IPS DF 6.9 (cell line): ENCODE measurements around the gene TRAK2.
"Not testable (repeated sequence)": the region's sequence is repeated elsewhere in the genome, so short reads cannot be mapped to it uniquely, and the experiment has no call there.

Experiments
- DNase-seq: peaks from one replicate; pipeline ENCODE4 v3.0.0-alpha.2; 2013; ENCODE audit warnings: low read depth, low spot score
- H3K27ac ChIP-seq: one replicate; pipeline ENCODE4 v1.5.1; 2013; ENCODE audit warnings: low read length, control low read depth
- H3K27me3 ChIP-seq: 2 replicates; pipeline ENCODE4 v1.6.1; 2013; ENCODE audit warnings: mild to moderate bottlenecking, low read length; ENCODE audit not compliant: control insufficient read depth, insufficient read depth
- H3K36me3 ChIP-seq: 2 replicates; pipeline ENCODE4 v1.6.1; 2013; ENCODE audit warnings: low read length; ENCODE audit not compliant: control insufficient read depth, insufficient read depth
- H3K4me1 ChIP-seq: 2 replicates; pipeline ENCODE4 v1.6.1; 2013; ENCODE audit warnings: low read length; ENCODE audit not compliant: control insufficient read depth, insufficient read depth
- H3K4me3 ChIP-seq: 2 replicates; pipeline ENCODE4 v1.5.1; 2013; ENCODE audit warnings: mild to moderate bottlenecking, low read length
- H3K9me3 ChIP-seq: 2 replicates; pipeline ENCODE4 v1.6.1; 2013; ENCODE audit warnings: low read length, inconsistent platforms; ENCODE audit not compliant: control insufficient read depth, insufficient read depth
- whole genome bisulfite sequencing: extraction: QIAGEN DNeasy Blood & Tissue Kit; methylation state at CpG from one replicate; pipeline ENCODE4 v1.1.7; 2013; ENCODE audit warnings: mixed read lengths, missing lambda C conversion rate; ENCODE audit not compliant: insufficient read length, insufficient coverage; 5-methylcytosine and 5-hydroxymethylcytosine counted together

The TRAK2 gene

DNA sequence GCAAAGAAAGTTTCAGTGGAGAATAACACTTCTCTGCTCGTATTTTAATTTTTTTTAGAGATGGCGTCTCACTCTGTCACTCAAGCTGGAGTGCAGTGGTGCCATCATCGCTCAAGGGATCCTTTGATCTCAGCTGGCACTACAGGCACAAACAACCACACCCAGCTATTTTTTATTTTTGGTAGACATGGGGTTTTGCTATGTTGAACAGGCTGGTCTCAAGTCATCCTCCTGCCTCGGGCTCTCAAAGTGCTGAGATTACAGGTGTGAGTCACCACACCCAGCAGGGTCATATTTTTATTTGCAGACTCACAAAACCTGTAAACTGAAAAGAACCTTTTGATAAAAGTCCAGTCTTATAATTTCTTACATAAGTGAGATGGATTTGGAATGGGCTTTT, 2.6 kb downstream of the TRAK2 start:
- no CpG with 5 or more reads among the region's 4 CpGs for WGBS
- Histone ChIP-seq H3K4me3 (no peak overlapping the region), H3K9me3 (no peaks in the 10 kb centered on the region), H3K4me1 (no peaks in the 10 kb centered on the region), H3K27me3 (no peaks in the 10 kb centered on the region), H3K36me3 (no peaks in the 10 kb centered on the region), H3K27ac (no peak overlapping the region)
- DNase-seq: no peak

DNA sequence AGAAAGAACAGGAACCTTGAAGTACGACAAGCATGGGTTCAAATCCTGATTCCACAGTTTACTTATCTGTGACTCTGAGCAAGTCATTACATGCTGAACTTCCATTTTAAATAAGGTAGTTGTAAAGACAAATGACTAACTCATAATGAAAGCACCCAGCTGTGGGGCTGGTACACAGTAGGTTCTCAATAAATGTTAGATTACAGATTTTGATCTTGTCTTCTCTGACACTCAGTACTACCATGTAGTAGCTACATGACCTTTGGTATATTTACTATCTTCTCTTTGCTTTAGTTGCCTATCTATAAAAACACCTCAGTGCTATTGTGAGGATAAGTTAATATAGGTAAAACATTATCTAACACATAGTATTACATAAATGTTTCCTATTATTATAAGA, 3.2 kb downstream of the TRAK2 start:
- Histone ChIP-seq H3K36me3 (no peaks in the 10 kb centered on the region), H3K9me3 (no peaks in the 10 kb centered on the region), H3K4me1 (no peaks in the 10 kb centered on the region), H3K27ac (no peak overlapping the region), H3K4me3 (no peak overlapping the region), H3K27me3 (no peaks in the 10 kb centered on the region)
- WGBS: no CpG with 5 or more reads among the region's 1 CpG
- DNase-seq: no peak

DNA sequence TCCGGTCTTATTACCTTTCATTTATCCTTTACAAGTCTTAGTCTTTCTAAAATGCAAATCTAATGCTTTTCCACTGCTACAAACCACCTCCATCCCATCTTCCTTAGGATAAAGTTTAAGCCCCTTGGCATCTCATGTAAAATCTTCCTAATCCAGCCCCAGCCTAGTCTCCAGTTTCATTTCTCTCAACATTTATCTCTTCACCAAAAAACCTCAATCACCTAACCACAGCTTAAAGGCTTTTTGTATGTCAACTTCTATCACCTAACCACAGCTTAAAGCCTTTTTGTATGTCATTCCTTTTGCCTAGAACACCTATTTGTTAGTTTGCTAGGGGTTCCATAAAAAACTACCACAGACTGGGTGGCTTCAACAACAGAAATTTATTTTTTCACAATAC, 4.2 kb downstream of the TRAK2 start:
- WGBS: no CpG with 5 or more reads among the region's 1 CpG
- DNase-seq: no peak

GRCh38 chr2:201444746-201445465, 6.4 kb downstream of the TRAK2 start:
- no CpG with 5 or more reads among the region's 3 CpGs for WGBS
- no peak for DNase-seq
- no peaks in the 10 kb centered on the region for H3K9me3 ChIP-seq
- H3K4me1 ChIP-seq: no peaks in the 10 kb centered on the region
- H3K36me3 ChIP-seq: no peaks in the 10 kb centered on the region
- H3K4me3 ChIP-seq: no peak overlapping the region
- no peaks in the 10 kb centered on the region for H3K27me3 ChIP-seq
- no peak overlapping the region for H3K27ac ChIP-seq

More for the DNA sequence above, 4.2 kb downstream of the TRAK2 start:
- H3K4me3 ChIP-seq: no peak overlapping the region
- no peaks in the 10 kb centered on the region for H3K36me3 ChIP-seq
- no peak overlapping the region for H3K27ac ChIP-seq
- no peaks in the 10 kb centered on the region for H3K27me3 ChIP-seq
- H3K4me1 ChIP-seq: no peaks in the 10 kb centered on the region
- H3K9me3 ChIP-seq: no peaks in the 10 kb centered on the region

GRCh38 chr2:201441409-201441808, 9.8 kb downstream of the TRAK2 start:
- WGBS: no CpG with 5 or more reads among the region's 7 CpGs
- no peak overlapping the region for H3K27ac ChIP-seq
- H3K9me3 ChIP-seq: no peaks in the 10 kb centered on the region
- no peaks in the 10 kb centered on the region for H3K4me1 ChIP-seq
- DNase-seq: no peak
- H3K27me3 ChIP-seq: no peaks in the 10 kb centered on the region
- no peak overlapping the region for H3K4me3 ChIP-seq
- H3K36me3 ChIP-seq: no peaks in the 10 kb centered on the region

DNA sequence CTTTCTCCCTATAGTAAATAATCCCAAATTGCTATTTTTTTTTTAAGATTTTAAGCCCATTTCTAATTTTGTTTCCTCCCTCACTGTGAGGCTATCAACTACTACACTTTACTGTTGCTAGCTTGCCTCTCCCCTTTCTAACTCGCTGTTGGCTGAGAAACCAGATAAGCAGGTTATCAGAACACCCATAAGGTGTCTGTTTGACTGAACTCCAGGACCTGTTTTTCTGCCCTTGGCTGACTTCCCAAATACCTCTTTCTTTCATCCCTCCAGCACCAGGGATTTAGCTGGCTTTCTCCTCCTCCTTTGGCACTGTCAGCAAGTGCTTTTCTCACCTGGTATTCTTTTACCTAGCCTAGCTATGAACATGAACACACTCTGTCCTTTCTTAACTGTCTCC, 11.1 kb downstream of the TRAK2 start:
- WGBS: no CpG with 5 or more reads among the region's 1 CpG
- Histone ChIP-seq H3K27me3 (no peaks in the 10 kb centered on the region), H3K36me3 (no peaks in the 10 kb centered on the region), H3K9me3 (no peaks in the 10 kb centered on the region), H3K4me3 (no peak overlapping the region), H3K4me1 (no peaks in the 10 kb centered on the region), H3K27ac (no peak overlapping the region)
- no peak for DNase-seq

- H3K4me1 ChIP-seq, H3K9me3 ChIP-seq, H3K27ac ChIP-seq, H3K4me3 ChIP-seq, H3K36me3 ChIP-seq, DNase-seq, H3K27me3 ChIP-seq: not testable (repeated sequence)
- no CpG with 5 or more reads among the region's 3 CpGs for WGBS
These were observed 11.8 kb downstream of the TRAK2 start for GRCh38 chr2:201439336-201439922.

DNA sequence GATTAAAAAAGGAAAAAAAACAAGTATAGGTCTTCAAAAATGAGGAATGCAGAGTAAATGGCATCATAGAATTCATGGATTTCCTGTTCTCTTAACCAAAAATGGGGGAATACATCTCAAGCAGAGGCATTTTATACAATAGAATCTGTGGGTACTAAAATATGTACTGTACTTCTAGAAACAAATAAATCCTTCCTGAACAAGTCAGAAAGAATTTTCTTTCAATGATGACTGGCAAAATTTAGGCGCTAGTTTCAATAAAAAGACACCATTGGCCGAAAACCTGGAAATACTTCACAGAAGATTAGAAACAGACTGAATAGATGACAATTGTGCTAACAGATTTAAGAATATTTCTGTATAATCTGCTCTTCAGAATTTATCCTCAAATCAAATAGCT, 15.1 kb downstream of the TRAK2 start:
- DNase-seq: no peak
- Histone ChIP-seq H3K27me3 (no peaks in the 10 kb centered on the region), H3K4me3 (no peak overlapping the region), H3K4me1 (no peaks in the 10 kb centered on the region), H3K27ac (no peak overlapping the region), H3K9me3 (no peaks in the 10 kb centered on the region), H3K36me3 (no peaks in the 10 kb centered on the region)
- WGBS: no CpG with 5 or more reads among the region's 2 CpGs

DNA sequence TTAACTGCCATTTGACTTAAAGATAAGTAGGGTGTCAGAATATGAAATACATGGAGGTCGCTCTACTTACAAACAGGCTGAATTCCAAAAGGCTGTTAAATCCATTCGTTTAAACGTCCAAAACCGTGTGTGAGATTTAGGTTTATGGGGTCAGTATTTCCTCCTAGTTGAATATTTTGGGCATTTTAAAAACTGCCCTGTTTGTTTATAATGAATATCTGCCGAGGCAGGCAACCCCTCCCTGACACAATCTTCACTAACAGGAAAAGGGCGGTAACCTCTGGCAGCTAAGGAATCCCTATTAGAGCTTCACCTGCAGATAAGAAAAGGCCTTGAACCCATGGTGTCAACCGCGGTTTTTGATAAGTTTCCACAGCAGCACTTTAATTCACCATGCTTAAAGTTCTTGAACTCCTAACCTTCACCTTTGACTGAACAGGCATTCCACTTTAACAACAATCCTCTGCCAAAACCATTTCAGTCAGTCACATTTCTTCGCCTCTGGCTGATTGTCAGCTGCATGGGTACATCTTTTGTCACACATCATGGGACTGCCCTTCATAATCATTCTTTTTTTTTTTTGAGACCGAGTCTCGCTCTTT, 17.8 kb downstream of the TRAK2 start:
- DNase-seq: no peak
- Histone ChIP-seq H3K9me3 (no peaks in the 10 kb centered on the region), H3K4me3 (no peak overlapping the region), H3K27ac (no peak overlapping the region), H3K4me1 (no peaks in the 10 kb centered on the region), H3K27me3 (no peaks in the 10 kb centered on the region), H3K36me3 (no peaks in the 10 kb centered on the region)
- no CpG with 5 or more reads among the region's 11 CpGs for WGBS

DNA sequence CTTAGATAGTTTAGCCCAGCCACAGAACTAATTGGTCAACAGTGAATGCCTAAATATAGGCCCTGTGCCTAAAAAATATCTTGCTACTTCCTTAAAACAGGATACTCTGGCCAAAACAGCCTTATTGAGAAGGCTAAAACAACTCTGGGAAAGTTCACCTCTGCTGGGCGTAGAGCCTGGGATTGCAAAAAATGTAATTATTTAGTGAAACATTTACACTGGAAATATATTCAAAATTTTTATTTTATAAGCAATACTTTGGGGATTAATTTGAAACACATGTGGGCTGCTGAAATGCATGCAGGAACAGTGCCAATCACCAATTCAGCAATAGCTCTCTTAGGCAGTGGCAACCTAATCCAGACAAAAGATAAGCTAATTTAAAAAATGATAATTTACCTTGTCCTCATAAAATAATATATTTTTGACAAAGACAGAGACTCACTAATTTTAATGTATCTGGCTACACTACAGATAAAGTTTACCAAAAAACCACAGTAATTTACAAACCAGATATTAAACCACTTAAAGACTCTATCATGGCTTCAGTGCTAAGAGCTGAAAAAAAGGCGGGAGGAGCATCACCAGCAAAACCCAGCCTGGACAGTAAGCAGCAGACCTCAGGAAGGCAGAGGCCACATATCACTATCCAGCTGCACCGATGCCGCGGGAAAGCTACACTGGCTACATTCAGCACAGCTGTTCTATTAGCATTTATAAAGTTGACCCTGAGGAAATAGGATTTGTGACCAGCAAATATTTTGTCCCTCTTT, 18.5 kb downstream of the TRAK2 start:
- Histone ChIP-seq H3K4me1 (no peaks in the 10 kb centered on the region), H3K27ac (no peak overlapping the region), H3K9me3 (no peaks in the 10 kb centered on the region), H3K4me3 (no peak overlapping the region), H3K27me3 (no peaks in the 10 kb centered on the region), H3K36me3 (no peaks in the 10 kb centered on the region)
- no peak for DNase-seq
- no CpG with 5 or more reads among the region's 5 CpGs for WGBS
